ENCODE measurements around the gene IFITM2.

IFITM2 gene

DNA sequence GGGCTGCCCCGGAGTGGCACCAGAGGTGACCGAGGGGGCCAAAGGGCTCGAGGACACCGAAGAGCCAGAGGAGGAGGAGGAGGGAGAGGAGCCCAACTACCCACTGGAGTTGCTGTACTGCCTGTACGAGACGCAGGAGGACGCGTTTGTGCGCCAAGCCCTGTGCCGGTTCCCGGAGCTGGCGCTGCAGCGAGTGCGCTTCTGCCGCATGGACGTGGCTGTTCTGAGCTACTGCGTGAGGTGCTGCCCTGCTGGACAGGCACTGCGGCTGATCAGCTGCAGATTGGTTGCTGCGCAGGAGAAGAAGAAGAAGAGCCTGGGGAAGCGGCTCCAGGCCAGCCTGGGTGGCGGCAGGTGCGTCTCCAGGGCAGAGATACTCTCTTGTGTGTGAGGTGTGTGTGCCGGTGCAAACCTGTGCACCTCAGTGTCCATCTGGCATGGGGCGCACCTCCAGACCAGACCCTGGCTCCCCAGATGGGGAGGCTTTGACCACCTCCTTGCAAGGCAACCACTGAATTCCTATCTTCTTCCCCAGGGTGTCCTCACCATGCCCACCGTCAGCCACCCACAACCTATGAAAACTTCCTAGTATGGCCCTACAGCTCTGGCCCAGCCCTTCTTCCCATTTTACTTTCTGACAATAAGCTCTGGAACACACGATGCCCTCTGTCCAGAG, 26.0 kb upstream of the IFITM2 start:
- DNase-seq (ENCODE audit: low spot score): no peak

DNA sequence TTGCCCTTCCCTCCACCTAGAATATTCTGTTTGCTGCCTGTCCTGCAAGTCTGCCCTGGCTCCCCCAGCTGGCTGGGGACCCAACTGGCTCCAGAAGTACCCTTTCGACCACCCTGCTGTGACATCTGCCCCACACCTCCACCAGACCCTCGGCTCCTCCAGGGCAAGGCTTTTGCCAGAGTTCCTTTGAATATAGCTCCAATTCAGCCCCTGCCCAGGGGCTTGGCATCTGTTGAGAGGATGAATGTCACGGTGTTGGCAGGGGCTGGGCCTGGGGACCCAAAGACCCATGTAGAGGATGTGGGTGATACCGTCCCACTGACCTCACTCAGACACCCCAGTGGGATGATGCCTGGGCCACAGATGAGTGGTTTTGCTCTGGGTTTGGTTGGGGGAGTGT, 25.4 kb upstream of the IFITM2 start:
- DNase-seq (ENCODE audit: low spot score): no peak

DNA sequence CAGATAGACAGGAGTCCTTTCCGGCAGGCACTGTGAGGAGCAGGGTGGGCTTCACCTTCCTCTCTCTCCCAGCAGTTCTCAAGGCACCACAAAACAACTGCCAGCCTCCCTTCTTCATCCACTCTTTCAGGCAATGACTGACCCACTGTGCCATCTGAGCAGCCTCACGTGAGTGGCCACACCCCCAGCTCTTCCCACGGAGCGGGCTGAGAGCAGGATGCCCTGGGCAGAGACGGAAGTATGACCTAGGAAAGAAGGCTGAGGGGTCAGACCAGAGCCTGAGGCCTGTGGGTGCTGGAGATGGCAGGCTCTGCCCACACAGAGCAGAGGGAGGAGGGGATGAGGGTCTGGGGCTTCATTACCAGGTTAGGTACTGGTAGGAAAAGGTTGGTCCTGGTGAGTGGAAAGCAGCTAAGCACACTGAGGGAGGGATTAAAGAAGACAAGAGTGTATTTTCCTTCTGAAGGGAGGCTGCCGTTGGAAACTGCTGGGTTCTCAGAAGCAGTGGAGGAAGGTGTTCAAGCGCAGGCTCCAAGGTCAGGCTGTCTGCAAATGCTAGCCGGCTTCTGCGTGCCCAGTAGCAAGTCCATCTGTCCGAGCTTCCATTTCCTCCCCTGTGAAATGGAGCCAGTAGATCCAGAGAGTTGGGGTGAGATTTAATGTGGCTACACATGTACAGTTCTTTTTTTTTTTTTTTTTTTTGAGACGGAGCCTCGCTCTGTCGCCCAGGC, 24.8 kb upstream of the IFITM2 start:
- DNase-seq (ENCODE audit: low spot score): no peak

DNA sequence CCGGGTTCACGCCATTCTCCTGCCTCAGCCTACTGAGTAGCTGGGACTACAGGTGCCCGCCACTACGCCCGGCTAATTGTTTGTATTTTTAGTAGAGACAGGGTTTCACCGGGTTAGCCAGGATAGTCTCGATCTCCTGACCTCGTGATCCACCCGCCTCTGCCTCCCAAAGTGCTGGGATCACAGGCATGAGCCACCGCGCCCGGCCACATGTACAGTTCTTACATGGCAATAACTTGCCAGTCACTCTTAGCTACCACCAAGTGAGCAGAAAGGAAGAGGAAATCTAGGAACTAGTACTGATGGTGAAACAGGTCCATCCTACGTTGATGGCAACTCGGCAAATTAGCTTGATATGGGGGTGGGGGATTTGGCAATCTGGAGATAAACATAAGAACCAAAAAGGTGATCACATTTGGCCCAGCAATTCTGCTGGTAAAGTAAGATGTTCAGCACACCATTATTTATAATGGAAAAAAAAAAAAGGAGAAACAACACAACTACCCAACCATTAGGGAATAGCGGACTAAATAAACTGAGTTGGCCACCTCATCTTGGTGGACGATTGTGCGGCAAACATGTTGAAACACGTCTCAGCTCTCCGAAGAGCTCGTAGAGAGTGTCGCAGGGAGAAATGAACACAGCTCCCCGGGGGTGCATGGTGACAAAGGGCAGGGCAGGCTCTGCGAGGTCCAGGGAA, 24.1 kb upstream of the IFITM2 start:
- DNase-seq (ENCODE audit: low spot score): no peak

DNA sequence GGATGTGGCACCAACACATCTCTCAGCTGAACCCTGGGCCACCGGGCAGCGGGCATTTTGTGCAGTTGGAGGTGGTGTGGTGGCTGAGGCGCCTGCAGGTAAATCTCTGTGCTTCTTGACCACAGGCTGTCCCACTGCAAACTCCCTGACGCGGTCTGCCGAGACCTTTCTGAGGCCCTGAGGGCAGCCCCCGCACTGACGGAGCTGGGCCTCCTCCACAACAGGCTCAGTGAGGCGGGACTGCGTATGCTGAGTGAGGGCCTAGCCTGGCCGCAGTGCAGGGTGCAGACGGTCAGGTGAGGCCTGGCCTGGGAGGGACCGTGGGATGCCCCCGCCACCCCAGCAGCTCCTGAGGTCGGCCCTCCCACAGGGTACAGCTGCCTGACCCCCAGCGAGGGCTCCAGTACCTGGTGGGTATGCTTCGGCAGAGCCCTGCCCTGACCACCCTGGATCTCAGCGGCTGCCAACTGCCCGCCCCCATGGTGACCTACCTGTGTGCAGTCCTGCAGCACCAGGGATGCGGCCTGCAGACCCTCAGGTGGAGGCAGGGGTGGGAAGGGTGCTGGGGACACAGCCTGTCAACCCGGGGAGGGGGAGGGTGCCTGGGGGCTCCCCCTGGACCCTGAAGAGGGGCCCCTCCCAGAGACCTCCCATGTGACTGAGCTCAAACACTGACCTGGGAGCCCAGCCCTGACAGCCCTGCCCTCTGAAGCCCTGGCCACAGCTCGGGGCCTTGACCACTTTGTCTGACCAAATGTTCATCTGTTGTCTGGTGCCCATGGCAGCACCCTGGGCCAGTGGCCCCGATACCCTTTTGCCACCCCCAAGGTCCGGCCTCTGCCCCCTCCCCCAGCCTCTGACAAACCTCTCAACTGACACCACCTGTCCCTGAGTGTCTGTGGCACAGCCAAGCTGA, 23.3 kb upstream of the IFITM2 start:
- DNase-seq (ENCODE audit: low spot score): no peak

DNA sequence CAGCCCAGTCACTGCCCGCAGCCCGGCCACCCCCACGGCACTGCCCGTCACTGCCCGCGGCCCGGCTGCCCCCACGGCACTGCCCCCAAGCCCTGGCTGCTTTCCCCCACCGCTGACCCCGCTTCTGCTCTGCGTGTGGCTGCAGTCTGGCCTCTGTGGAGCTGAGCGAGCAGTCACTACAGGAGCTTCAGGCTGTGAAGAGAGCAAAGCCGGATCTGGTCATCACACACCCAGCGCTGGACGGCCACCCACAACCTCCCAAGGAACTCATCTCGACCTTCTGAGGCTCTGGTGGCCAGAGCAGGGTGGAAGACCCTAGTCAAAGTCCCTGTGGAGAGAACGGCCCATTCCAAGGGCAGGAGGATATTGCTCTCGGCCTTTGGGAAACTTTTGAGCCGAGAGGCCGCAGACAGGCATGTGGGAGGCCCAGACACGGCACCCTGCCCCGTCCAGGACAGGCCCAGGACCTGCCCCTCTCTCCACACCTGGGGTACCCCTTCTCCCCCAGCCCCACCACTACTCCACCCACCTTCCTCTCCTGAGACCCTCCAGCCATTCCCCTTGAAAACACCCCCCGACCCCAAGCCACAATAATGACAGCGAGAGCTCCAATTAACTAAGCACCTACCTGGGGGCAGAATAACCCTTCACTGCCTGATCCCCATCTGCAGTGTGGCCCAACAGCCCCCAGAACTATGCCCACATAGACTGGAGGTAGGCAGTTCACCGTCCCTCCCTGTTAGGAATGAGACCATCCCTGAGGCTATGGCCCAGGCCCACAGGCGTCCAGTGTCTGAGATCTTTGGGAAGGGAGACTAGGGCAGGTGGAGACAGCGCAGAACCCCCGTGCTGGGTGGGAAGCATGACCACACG, 22.4 kb upstream of the IFITM2 start:
- no peak for DNase-seq (ENCODE audit: low spot score)

DNA sequence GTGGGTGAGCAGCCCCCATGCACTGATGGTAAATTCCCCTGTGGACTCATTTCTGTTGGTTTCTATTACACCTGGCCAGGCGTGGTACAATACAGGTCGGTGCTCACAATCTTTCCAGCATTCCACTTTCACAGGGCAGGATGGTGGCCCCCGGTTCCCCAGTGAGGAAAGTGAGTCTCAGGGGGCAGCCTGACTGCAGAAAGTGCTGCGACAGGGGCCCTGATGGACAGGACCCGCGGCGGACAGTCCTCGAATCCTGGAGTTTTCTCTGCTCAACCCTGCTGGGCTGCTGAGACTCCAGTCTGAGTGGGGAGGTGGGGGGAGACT, 21.8 kb upstream of the IFITM2 start:
- DNase-seq (ENCODE audit: low spot score): no peak

DNA sequence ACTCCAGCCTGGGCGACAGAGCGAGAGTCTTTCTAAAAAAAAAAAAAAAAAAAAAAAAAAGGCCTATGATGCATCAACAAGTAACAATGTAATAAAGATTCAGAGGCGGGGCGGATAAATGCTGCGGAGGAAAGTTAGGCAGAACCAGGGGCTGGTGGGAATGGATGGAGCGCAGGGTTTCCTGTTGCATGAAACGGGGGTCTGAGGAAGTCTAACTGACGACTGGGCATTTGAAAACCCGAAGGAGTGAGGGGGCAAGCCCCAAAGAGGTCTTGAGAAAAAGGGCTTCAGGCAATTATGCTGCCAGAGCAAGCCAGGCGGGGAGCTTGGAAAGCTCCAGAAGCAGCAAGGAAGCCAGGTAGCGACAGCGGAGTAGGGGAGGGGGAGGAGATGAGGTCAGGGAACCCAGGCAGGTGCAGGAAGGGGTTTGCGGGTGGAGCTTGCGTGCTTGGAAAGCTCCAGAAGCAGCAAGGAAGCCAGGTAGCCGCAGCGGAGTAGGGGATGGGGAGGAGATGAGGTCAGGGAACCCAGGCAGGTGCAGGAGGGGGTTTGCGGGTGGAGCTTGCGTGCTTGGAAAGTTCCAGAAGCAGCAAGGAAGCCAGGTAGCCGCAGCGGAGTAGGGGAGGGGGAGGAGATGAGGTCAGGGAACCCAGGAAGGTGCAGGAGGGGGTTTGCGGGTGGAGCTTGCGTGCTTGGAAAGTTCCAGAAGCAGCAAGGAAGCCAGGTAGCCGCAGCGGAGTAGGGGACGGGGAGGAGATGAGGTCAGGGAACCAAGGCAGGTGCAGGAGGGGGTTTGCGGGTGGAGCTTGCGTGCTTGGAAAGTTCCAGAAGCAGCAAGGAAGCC, 20.4 kb upstream of the IFITM2 start:
- DNase-seq (ENCODE audit: low spot score): peak; percentile 35

DNA sequence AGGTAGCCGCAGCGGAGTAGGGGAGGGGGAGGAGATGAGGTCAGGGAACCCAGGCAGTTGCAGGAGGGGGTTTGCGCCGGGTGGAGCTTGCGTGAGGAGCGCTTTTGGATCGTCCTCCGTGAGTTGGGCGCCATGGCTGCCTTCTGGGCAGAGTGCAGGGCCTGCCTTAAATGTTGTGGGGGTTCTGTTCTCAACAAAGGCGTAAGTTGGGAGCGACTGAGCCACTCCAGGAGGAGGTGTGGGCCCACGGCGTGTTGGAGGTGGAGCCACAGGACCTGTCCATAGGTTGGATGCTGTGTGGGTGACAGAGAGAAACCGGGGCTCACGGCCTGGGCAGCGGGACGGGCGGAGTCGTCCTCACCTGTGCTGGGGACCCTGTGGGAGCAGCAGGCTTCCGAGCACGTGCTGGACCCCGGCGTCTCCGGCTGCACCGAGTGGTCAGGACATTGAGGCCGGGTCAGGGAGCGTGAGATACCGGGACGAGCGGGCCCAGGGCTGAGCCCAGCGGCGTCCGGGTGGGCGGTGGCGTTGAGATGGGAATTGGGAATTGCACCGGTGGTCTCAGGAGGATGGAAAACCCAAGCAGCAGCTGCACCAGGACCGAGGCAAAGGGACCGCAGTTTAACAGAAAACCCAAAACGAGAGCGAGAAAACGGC, 19.7 kb upstream of the IFITM2 start:
- peak; percentile 37 for DNase-seq (ENCODE audit: low spot score)

DNA sequence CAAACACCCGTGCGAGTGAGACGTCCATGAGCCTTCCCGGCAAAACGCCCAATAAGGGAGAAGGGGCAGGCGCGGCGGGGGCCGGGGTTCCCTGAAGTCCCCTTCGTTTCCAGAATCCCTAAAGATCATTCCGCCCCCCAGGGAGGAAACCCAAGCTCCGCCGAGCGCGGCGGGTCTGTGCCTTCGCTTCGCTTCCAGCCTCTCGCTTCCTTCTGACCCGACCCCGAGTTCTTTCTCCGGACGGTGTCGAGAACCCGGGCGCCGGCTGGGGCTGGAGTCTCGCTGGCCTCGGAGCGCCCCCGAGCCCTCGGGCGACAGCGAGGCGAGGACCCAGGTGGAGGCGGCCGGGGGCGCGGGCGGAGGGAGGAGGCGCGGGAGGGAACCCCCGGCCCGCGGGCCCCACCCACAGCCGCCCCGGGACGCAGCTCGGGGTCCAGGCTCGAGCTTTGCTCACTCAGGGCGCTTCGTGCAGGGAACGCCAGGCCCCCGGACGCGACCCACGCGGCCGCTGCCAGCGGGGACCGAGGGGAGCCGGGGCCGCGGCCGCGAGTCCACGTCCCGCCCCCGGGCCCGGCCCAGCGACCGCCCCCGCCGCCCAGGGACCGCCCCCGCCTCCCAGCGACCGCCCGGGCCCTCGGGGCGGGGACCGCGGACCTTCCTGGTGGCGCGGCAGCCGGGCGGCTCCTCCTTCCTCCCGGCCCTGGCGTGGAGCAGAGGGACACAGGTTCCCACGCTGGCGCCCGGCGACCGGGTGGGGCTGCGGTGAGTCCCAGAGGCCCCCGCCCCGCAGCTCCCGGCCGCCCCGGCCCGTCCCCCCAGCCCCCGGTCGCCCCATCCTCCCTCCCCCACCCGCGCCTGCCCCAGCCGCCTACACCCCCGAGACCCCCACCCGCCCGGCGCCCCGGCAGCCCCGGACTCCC, 18.9 kb upstream of the IFITM2 start, which contains the start of gene PGGHG:
Gene PGGHG (plus strand): TSS at position 649 of the 920 bp plus-strand sequence. CDS start 691 bp downstream, outside the sequence.
- peak; percentile 37 for DNase-seq (ENCODE audit: low spot score)

DNA sequence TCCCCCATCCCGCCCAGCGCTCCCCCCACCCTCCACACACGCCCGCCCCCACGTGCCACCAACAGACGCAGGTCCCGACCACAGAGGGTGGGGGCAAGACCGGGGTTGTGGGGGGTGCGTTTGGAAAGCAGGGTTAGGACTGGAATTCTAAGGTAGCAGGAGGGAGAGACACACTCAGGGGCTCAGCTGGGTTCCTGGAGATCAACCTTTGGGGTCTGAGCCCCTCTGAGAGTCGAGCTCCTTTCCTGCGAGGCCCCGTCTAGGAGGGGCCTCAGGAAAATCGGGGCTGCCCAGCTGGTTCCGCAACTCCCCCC, 18.3 kb upstream of the IFITM2 start:
- no peak for DNase-seq (ENCODE audit: low spot score)

DNA sequence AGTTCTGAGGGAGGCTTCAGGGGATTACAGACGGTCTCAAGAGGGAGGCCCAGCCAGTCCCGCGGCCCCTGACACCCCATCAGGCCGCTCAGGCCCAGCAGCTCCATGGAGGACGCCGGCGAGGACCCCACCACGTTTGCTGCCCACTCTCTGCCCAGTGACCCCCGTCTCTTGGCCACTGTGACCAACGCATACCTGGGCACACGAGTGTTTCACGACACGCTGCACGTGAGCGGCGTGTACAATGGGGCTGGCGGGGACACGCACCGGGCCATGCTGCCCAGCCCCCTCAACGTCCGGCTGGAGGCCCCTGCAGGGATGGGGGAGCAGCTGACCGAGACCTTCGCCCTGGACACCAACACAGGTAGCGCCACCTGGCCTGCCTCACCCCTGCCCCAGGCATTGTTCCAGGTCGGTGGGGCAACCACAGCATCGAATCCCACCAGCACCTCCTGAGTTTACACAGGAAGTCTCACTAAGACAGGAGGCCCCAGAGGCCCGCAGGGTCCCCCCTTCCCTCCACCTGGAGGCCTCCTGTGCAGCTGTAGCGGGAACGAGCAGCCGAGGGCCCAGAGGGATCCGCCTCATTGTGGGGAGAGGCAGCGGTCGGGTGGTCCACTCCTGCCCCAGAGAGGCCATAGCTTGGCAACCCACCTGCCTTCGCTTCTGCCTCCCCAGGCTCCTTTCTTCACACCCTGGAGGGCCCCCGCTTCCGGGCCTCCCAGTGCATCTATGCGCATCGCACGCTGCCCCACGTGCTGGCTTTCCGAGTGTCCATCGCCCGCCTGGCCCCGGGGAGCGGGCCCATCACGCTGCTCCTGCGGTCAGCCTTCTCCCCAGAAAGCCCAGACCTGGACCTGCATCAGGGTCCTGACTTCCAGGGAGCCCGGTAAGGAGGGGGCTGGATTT, 17.6 kb upstream of the IFITM2 start:
- no peak for DNase-seq (ENCODE audit: low spot score)

DNA sequence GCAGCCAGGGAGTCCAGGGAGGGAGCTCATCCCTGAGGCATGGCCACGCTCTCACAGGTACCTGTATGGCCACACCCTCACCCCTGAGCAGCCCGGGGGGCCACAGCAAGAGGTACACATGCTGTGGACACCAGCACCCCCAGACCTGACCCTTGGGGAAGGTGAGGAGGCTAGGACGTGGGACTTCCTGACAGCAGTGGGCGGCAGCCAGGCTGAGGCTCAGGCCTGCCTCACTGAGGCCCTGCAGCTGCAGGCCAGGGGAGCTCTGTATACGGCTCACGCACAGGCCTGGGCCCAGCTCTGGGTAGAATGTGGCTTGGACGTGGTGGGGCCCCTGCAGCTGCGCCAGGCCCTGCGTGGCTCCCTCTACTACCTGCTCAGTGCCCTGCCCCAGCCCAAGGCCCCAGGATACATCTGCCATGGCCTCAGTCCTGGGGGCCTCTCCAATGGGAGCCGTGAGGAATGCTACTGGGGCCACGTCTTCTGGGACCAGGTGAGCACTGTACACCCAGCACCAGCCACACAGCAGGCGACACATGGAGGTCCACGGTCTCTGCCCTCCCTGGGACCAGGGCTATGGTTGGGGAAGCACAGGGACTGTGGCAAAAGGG, 16.9 kb upstream of the IFITM2 start:
- DNase-seq (ENCODE audit: low spot score): no peak

DNA sequence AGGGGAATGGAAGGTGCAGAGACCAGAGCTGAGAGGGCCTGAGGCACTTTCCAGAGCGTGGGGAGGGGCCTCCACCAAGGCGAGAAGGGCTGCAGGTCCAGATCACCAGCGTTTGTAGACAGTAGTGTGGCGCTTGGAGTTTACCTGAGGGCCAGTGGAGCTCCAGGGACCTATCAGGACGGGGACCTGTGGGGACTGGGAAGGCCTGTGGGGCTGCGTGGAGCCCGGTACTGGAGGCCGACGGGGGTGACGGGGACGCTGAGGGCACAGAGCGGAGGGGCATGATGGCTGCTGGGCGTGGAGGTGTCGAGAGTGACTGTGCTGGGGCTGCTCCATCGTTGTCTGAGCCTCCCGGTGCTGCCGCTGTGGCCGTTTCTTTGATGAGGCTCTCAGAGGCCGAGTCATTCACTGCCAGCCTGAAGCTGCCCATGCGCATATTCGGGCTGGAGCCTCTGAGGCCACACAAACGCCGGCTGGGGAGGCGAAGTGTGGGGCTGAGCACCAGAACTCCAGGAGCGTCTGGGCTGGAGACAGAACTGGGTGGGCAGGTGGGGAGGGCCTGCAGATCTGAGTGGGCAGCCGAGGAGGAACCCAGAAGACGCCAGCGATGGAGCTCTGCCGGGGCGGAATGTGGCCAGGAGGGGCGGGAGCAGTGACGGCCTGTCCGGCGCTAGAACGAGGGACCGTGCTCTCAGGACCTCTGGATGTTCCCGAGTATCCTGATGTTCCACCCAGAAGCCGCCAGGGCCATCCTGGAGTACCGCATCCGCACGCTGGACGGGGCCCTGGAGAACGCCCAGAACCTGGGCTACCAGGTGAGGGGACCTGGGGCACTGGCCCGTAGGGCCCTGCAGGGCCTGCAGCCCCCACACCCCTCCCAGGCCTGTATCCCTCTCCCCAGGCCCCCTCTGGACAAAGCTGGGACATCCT, 16.1 kb upstream of the IFITM2 start:
- DNase-seq (ENCODE audit: low spot score): no peak

DNA sequence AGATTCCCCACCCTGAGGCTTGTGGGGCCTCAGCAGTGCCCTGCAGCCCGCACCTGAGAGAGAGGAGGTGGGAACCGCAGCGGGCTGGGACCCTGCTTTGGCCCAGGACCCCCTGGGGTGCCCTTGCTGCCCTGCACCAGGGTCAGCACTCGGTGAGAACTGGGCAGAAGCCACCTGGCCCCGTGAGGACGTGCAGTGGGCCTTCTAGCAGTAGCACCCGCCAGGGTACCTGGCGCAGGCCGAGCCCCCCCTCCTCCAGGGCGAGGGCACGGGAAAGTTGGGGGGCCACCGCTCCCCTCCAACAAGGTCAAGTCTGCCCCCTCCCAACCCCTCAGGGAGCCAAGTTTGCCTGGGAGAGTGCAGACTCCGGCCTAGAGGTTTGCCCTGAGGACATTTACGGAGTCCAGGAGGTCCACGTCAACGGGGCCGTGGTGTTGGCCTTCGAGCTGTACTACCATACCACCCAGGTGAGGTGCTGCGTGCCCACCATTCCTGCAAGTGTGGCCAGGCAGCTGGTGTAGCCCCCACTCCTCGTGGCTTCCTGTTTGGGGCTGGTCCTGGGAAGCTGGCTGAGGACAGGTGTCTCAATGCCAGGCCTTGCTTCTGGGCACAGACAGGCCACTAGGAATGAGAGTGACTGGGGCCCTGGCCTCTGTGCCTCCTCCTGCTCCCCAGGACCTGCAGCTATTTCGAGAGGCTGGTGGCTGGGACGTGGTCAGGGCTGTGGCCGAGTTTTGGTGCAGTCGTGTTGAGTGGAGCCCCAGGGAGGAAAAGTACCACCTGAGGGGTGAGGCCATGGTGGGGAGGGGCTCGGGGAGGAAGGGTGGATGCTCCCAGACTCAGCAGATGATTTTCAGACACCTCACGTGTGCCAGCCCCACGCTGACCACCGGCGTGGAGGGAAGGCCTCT, 15.2 kb upstream of the IFITM2 start:
- DNase-seq (ENCODE audit: low spot score): no peak
